Islet of Langerhans (tissue), 1 donor: ENCODE data around the gene CLK1.

ENCODE experiments used
- FAIRE-seq: peaks from one replicate; lab custom pipeline; 2011; peaks lifted over from hg19 to GRCh38; lab: Jason Lieb, UNC

The CLK1 gene

DNA sequence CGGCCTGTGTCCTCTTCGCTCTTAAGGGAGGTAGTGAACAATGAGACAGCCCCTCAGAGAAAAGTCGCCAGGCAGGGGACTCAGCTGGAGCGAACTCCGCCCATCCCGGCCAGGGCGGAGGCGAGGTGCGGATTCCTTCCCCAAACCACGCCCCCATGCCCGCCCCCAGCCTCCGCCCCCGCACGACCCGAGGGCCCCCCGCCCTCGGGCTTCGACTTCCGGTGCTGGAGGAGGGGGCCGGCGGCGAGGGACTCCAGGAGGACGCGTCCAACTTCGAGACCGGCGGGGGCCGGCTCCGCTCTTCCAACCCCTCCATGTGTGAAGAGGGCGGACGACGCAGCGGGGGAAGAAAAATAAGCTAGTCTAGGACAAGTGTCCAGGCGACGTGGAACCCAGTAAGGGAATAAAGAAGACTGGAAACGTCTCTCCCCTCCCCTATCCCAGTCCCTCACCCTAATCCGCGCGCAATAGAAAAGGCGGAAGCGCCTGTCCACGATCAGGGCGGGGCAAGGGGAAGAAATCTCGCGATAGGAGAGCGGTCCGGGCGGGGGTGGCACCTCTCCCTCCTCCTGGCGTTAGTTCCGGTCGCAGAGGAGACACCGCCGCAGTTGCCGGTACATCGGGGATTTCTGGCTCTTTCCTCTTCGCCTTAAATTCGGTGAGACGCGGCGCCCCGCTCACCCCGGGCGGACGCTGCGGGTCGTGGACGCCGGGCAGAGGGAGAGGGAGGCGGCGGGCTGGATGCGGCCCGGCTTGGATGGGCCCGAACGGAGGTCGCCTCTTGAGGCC lies 52.9 kb downstream of the CLK1 start, which contains the start of gene BZW1:
TSS of gene BZW1 (plus strand) at position 578 of the 789 bp plus-strand sequence. CDS start 1,308 bp downstream, outside the sequence.
- no peak for FAIRE-seq

DNA sequence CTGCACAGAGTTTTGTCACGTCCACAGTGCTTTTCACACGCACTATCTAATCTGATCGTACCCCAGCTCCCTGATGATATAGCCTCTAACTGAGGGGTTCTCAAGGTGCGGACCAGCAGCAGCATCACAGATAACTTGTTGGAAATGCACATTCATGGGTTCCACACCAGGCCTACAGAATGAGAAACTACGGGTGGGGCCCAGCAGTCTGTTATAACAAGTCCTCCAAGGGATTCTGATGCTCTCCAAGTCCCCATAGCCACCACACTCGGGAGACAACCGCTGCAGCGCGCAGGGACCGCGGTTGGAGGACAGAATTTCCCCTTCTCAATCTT lies 53.5 kb downstream of the CLK1 start:
- FAIRE-seq = no peak

DNA sequence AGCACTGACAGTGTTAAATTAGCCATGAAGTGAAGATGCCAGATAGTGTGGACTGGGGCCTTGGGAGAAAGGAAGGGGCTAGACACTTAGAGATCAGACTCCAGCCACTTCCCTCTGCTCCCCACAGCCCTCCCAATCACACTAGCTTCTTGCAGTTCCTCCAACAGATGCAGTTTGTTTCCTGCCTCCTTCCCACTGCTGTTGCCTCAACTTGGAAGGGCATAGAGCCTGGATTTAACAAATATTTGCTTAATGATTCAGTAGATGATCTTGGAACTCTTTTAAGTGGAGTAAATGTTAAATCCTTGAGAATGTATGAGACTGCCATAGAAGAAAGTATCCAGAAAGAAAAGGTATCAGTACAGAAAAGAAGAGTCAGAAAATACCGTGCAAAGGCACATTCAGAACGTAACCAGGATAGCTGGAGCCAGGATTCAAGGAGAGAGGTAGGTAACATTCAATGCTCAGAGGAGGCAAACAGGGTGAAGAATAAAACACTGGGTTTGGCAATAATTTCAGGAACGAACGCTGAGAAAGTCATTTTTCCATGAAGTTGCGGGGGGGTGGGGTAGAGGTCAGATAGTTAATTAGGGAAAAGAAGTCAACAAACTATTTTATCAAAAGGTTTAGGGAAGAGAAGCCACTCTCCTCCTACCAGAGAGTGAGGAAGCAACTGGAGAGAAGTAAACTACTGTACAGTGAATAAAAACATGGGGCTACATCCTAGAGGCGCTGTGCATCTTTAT lies 54.0 kb downstream of the CLK1 start:
- FAIRE-seq = no peak

DNA sequence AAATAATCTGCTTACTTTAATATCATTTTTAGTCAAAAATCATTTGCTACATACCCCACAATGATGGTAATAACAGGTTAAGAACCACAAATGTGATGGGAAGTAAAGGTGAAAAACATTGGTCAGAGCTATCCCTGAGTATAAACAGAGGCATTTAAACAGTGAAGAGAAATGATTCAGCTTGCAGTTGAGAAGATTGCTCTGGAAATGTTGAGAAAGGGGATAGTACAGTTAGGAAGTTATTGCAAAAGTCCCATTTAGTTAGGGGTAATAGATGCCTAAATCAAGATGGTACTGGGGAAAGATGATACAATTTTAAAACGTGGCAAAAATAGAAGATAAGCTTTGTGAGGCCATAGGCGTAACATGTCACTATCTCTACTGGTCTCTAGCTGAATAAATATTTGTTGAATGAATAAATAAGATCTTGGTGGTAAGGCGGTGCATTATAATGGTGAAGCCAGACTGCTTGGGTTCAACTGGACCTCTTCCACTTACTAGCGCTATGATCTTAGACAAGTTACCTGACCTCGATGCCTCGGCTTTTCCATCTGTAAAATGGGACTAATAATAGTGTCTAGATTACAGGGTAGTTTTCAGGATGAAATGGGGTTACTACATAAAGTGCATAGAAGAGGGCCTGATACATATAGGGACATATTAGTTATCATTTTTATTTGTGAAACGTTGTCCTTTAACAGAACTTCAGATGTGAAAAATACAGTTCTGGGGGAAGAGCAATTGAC lies 54.8 kb downstream of the CLK1 start:
- no peak for FAIRE-seq
